Activated CD4-positive, alpha-beta T cell treated with anti-CD3 and anti-CD28 coated beads, Interleukin-2, amount 10 ng/mL, durations not matched to agents 7 days and 5 days (primary cell): ENCODE results near the gene CHAC1. TPM values are rescaled to one million over a fixed set of nuclear protein-coding genes. Genes with fewer than 3 reads are reported as not detected.

Experiments used
- CTCF ChIA-PET: fragments of 350-600 bp; sonication (Branson Sonifier 250); formaldehyde crosslinking; loops from one replicate; lab custom pipeline; 2021; ENCODE audit warnings: antibody characterized with exemption; lab: Charles Lee
- POLR2A ChIA-PET: fragments of 350-600 bp; sonication (Branson Sonifier 250); formaldehyde crosslinking; loops from one replicate; lab custom pipeline; 2021; ENCODE audit warnings: antibody characterized with exemption; lab: Charles Lee
- DNase-seq: peaks from one replicate; pipeline ENCODE4 v3.0.0-alpha.2; 2020
- H3K27ac Mint-ChIP-seq: one replicate; pipeline ENCODE4 v1.8.0; 2021; ENCODE audit warnings: mild to moderate bottlenecking, moderate library complexity, mixed read lengths
- H3K27me3 Mint-ChIP-seq: one replicate; pipeline ENCODE4 v1.8.0; 2021; ENCODE audit warnings: mixed read lengths
- H3K36me3 Mint-ChIP-seq: one replicate; pipeline ENCODE4 v1.8.0; 2021; ENCODE audit warnings: low read depth, mixed read lengths
- H3K4me1 Mint-ChIP-seq: one replicate; pipeline ENCODE4 v1.8.0; 2021; ENCODE audit warnings: mixed read lengths
- H3K4me3 Mint-ChIP-seq: one replicate; pipeline ENCODE4 v1.8.0; 2021; ENCODE audit warnings: mild to moderate bottlenecking, moderate library complexity, mixed read lengths
- H3K9me3 Mint-ChIP-seq: one replicate; pipeline ENCODE4 v1.8.0; 2021; ENCODE audit warnings: mixed read lengths
- total RNA-seq, 2 experiments: library from RNA; stranded (reverse); gene quantifications; one replicate each; pipeline ENCODE4 v1.2.3, GENCODE V29; 2021

The CHAC1 gene
- total RNA-seq, 2 experiments from 2014 or later = 4.7 to 6.7 TPM

GRCh38 chr15:40964634-40965033 is 11.4 kb downstream of the CHAC1 start:
- Mint-ChIP-seq H3K27me3 (peaks cover 2% of the 10 kb centered on the region), H3K36me3 (no peaks in the 10 kb centered on the region), H3K4me3 (no peak overlapping the region), H3K4me1 (no peaks in the 10 kb centered on the region), H3K9me3 (no peaks in the 10 kb centered on the region), H3K27ac (no peak overlapping the region)
- CTCF ChIA-PET = interaction anchor here (0.6 to 4.5 kb wide), 7 partner anchors 10 to 970 kb away, joined by 3 to 18 read pairs (median 3); partner anchors contain the start of gene CHAC1
- POLR2A ChIA-PET = no interaction called here
- DNase-seq = no peak

GRCh38 chr15:40968290-40969085 is 15.2 kb downstream of the CHAC1 start:
- Mint-ChIP-seq H3K4me3 (no peak overlapping the region), H3K36me3 (no peaks in the 10 kb centered on the region), H3K9me3 (no peaks in the 10 kb centered on the region), H3K4me1 (peaks cover 4% of the 10 kb centered on the region), H3K27ac (no peak overlapping the region), H3K27me3 (peaks cover 2% of the 10 kb centered on the region)
- CTCF ChIA-PET = interaction anchor here (1.7 kb wide), 1 partner anchor 27 kb away, joined by 6 read pairs; no protein-coding TSS in a partner anchor
- DNase-seq = no peak
- POLR2A ChIA-PET = no interaction called here

- H3K4me3 Mint-ChIP-seq = no peak overlapping the region
- POLR2A ChIA-PET = no interaction called here
- peaks cover 4% of the 10 kb centered on the region for H3K4me1 Mint-ChIP-seq
- H3K27me3 Mint-ChIP-seq = peaks cover 2% of the 10 kb centered on the region
- no peak overlapping the region for H3K27ac Mint-ChIP-seq
- CTCF ChIA-PET = interaction anchor here (1.7 kb wide), 1 partner anchor 27 kb away, joined by 6 read pairs; no protein-coding TSS in a partner anchor
- H3K9me3 Mint-ChIP-seq = no peaks in the 10 kb centered on the region
- no peaks in the 10 kb centered on the region for H3K36me3 Mint-ChIP-seq
- no peak for DNase-seq
Observed at GRCh38 chr15:40969363-40969762, 16.1 kb downstream of the CHAC1 start.

DNA sequence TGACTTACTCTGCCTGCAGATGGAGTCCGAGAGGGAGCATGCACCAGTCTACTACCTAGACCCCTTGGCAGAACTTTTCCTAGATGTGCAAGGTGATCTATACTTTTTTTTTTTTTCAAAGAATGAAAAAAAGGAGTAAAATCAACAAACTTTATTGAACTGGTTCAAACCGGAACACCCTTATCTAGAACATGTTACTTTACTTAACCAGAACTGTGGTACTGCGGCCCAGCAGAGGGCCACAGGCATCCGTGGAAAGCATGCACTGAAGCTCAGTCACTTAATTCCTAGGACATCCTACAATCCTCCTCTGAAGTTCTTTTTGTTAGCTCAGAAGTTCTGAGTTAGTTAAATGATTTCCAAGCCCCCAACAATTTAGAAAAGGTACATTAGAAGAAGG is 21.6 kb downstream of the CHAC1 start:
- DNase-seq = no peak
- Mint-ChIP-seq H3K4me3 (no peak overlapping the region), H3K36me3 (peaks cover 13% of the 10 kb centered on the region), H3K9me3 (no peaks in the 10 kb centered on the region), H3K27me3 (no peaks in the 10 kb centered on the region), H3K27ac (no peak overlapping the region), H3K4me1 (peaks cover 4% of the 10 kb centered on the region)
- ChIA-PET POLR2A (no interaction called here), CTCF (interaction anchor here (1.1 to 1.6 kb wide), 4 partner anchors 9 to 48 kb away, joined by 3 to 5 read pairs (median 4); no protein-coding TSS in a partner anchor)

GRCh38 chr15:40976819-40977218 is 23.5 kb downstream of the CHAC1 start:
- ChIA-PET CTCF (interaction anchor here (0.6 to 1.9 kb wide), 6 partner anchors 16 to 128 kb away, joined by 3 to 6 read pairs (median 4); no protein-coding TSS in a partner anchor), POLR2A (no interaction called here)
- peaks cover 26% of the 10 kb centered on the region for H3K36me3 Mint-ChIP-seq
- DNase-seq = no peak
- peaks cover 6% of the 10 kb centered on the region for H3K4me1 Mint-ChIP-seq
- H3K4me3 Mint-ChIP-seq = no peak overlapping the region
- no peaks in the 10 kb centered on the region for H3K27me3 Mint-ChIP-seq
- H3K27ac Mint-ChIP-seq = no peak overlapping the region
- no peaks in the 10 kb centered on the region for H3K9me3 Mint-ChIP-seq

DNA sequence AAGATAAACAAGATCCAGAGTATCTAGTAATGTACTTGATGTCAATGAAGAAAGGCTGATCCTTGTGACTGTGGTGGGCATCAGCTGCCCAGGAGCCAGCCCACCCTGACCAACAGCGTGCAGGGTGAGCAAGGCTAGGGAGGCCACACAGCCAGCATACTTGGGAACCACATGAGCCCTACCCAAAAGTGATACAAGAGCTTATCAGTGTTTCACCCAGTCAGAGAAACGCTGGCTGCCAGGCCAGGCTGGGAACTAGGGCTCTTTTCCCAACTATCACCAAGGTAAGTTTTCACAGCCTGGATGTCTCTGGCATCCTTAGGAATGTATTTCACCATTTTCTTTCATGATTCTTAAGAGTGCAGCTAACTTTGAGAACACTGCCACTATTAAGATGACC is 24.9 kb downstream of the CHAC1 start:
- H3K27ac Mint-ChIP-seq = peak overlapping the region; percentile 11
- H3K4me3 Mint-ChIP-seq = no peak overlapping the region
- H3K4me1 Mint-ChIP-seq = peaks cover 2% of the 10 kb centered on the region
- no peak for DNase-seq
- POLR2A ChIA-PET = no interaction called here
- CTCF ChIA-PET = interaction anchor here (1.9 kb wide), 1 partner anchor 75 kb away, joined by 4 read pairs; no protein-coding TSS in a partner anchor
- H3K9me3 Mint-ChIP-seq = no peaks in the 10 kb centered on the region
- H3K36me3 Mint-ChIP-seq = peaks cover 34% of the 10 kb centered on the region
- H3K27me3 Mint-ChIP-seq = no peaks in the 10 kb centered on the region

DNA sequence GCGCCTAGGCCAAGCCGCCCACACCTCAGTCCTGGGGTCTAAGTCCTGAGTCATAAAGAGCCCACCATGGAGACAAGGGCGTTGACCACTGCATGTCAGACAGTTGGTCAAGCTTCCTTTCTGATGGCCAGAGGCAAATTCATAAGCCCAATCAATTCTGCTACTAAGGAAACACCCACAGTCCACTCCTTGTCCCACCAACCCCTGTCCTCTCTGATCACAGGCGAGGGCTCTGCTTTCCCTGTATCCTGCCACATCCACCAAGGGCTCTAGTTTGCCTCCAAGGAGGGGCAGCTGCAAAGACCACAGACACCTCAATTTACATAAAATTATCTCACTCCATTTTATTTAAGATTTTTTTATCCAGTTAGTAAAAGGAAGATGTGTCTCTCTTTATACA is 25.3 kb downstream of the CHAC1 start:
- Mint-ChIP-seq H3K9me3 (no peaks in the 10 kb centered on the region), H3K4me3 (no peak overlapping the region), H3K27ac (no peak overlapping the region), H3K36me3 (peaks cover 38% of the 10 kb centered on the region), H3K4me1 (peaks cover 2% of the 10 kb centered on the region), H3K27me3 (no peaks in the 10 kb centered on the region)
- DNase-seq = no peak
- POLR2A ChIA-PET = no interaction called here
- CTCF ChIA-PET = interaction anchor here (1.9 kb wide), 1 partner anchor 76 kb away, joined by 4 read pairs; no protein-coding TSS in a partner anchor

DNA sequence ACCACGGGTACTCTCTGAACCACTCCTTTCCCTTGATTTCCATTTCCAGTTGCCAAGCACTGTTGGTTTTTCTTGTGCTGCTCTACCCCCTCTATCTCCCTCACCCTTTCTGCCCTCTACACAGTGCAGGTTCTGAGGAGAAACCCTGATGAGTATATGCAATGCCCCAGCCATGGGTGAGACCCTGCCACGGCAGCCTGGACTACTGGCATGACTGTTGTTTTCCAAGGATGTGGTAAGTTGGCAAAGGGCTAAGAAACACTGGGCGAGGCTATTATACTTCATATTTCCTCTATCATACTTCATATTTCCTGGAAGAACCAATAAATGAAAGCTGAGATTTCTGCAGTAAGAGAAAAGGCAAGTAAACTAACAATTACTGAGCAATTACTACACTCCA is 27.9 kb downstream of the CHAC1 start:
- DNase-seq = no peak
- CTCF ChIA-PET = interaction anchor here (0.8 to 1.4 kb wide), 3 partner anchors 9 to 18 kb away, joined by 3 to 4 read pairs (median 3); no protein-coding TSS in a partner anchor
- Mint-ChIP-seq H3K36me3 (peaks cover 41% of the 10 kb centered on the region), H3K4me3 (no peak overlapping the region), H3K27me3 (no peaks in the 10 kb centered on the region), H3K4me1 (peaks cover 5% of the 10 kb centered on the region), H3K27ac (no peak overlapping the region), H3K9me3 (no peaks in the 10 kb centered on the region)
- POLR2A ChIA-PET = no interaction called here

DNA sequence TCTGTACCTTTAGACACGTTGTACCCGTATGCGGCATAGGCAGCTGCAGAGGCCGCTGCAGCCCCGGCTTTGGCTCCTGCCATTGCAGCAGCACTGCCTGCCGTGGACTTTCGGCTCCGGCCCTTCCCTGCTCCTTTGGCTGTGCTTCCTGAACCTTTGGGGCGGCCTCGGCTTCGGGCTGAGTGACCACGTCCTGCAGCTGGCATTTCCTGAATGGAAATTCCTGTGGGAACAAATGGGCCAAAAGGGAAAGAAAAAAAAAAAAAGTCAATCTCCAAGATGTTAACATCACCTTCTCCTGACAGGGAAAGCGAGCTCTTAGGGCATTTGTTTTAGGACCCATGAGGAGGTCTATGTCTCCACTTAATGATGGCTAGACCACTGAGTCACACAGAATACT is 29.6 kb downstream of the CHAC1 start:
- Mint-ChIP-seq H3K4me3 (no peak overlapping the region), H3K4me1 (peaks cover 5% of the 10 kb centered on the region)
- CTCF ChIA-PET = interaction anchor here (0.6 to 1.7 kb wide), 3 partner anchors 26 to 943 kb away, joined by 3 to 7 read pairs (median 4); no protein-coding TSS in a partner anchor

GRCh38 chr15:40984406-40984805 is 31.1 kb downstream of the CHAC1 start:
- ChIA-PET CTCF (interaction anchor here (1.4 kb wide), 1 partner anchor 9 kb away, joined by 4 read pairs; no protein-coding TSS in a partner anchor), POLR2A (no interaction called here)
- H3K4me1 Mint-ChIP-seq = peaks cover 5% of the 10 kb centered on the region
- H3K27me3 Mint-ChIP-seq = no peaks in the 10 kb centered on the region
- H3K27ac Mint-ChIP-seq = no peak overlapping the region
- H3K36me3 Mint-ChIP-seq = peaks cover 42% of the 10 kb centered on the region
- DNase-seq = no peak
- H3K4me3 Mint-ChIP-seq = no peak overlapping the region
- H3K9me3 Mint-ChIP-seq = no peaks in the 10 kb centered on the region

More for the DNA sequence above, 29.6 kb downstream of the CHAC1 start:
- DNase-seq = no peak
- Mint-ChIP-seq H3K9me3 (no peaks in the 10 kb centered on the region), H3K27me3 (no peaks in the 10 kb centered on the region), H3K27ac (no peak overlapping the region), H3K36me3 (peaks cover 45% of the 10 kb centered on the region)
- POLR2A ChIA-PET = interaction anchor here (0.5 kb wide), 1 partner anchor 14 kb away, joined by 3 read pairs; no protein-coding TSS in a partner anchor

- Mint-ChIP-seq H3K4me3 (no peak overlapping the region), H3K36me3 (peaks cover 47% of the 10 kb centered on the region)
Observed at GRCh38 chr15:40984964-40985363, 31.7 kb downstream of the CHAC1 start.

GRCh38 chr15:40985541-40986330 is 32.5 kb downstream of the CHAC1 start:
- no peak for DNase-seq
- Mint-ChIP-seq H3K36me3 (peaks cover 51% of the 10 kb centered on the region), H3K4me3 (no peak overlapping the region), H3K9me3 (no peaks in the 10 kb centered on the region), H3K4me1 (peaks cover 8% of the 10 kb centered on the region), H3K27me3 (no peaks in the 10 kb centered on the region), H3K27ac (no peak overlapping the region)
- CTCF ChIA-PET = interaction anchor here (0.6 kb wide), 1 partner anchor 117 kb away, joined by 3 read pairs; no protein-coding TSS in a partner anchor
- POLR2A ChIA-PET = no interaction called here

More at GRCh38 chr15:40984964-40985363, 31.7 kb downstream of the CHAC1 start:
- CTCF ChIA-PET = interaction anchor here (1.4 kb wide), 1 partner anchor 10 kb away, joined by 4 read pairs; no protein-coding TSS in a partner anchor
- H3K9me3 Mint-ChIP-seq = no peaks in the 10 kb centered on the region
- H3K27me3 Mint-ChIP-seq = no peaks in the 10 kb centered on the region
- H3K27ac Mint-ChIP-seq = no peak overlapping the region
- peaks cover 5% of the 10 kb centered on the region for H3K4me1 Mint-ChIP-seq
- no peak for DNase-seq
- POLR2A ChIA-PET = no interaction called here
